NCI-H82 treated with DMSO at 0.1 percent for 48 hours (cell line): ENCODE measurements around the gene KRT74.

Experiments used
- DNase-seq: peaks from one replicate; lab custom pipeline; 2025; ENCODE audit not compliant: unreplicated experiment; lab: John Stamatoyannopoulos, UW

The KRT74 gene

DNA sequence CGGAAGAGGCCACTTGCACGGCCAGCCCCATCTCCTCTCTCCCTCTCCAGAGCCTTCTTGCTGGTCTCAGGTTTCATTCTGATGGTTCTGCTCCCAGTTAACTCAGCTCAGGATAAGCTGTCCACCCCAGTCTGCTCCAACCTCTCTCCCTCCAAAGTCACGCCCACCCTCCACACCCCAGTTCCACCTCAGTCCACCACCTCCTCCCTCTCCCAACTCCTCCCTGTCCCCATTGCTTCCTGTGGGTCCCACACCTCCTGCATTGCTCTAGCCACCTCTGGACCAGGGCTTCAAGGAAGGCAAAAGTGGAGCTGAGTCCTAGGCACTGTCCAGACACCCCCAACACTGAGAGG is 33.8 kb downstream of the KRT74 start:
- DNase-seq, result no peak

DNA sequence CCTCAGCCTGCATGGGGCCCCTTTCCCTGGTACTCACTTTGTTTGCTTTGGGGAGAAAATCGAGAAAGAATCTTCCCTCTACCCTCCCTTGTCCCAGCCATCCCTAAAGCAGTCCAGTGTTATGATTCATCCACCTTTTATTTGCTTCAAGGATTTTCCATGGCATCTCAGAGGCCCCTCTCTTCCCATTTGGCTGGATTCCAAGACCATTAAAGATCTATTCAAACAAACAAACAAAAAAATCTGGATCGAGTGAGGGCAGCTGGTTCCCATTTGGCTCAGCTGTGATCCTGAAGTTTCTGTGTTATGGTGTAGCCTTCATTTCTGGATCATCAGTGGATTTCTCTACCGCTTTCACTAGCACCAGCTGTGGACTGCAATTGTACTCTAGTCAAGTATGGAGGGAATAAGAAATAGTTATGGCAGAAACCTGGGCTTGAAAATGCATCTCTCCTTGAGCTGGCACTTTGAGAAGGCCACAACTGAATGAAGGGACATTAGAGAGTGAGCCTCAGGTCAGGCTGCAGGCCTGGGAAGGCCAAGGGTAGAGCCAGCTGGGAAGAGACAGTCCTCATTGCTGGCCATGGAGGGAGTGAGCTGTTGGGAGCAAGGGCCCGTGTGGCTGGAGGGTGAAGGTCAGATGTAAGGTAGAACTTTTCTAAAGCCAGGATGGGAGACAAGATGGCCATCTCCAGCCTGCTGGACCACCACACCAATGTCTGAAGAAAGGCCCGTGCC is 34.4 kb downstream of the KRT74 start:
- no peak for DNase-seq

DNA sequence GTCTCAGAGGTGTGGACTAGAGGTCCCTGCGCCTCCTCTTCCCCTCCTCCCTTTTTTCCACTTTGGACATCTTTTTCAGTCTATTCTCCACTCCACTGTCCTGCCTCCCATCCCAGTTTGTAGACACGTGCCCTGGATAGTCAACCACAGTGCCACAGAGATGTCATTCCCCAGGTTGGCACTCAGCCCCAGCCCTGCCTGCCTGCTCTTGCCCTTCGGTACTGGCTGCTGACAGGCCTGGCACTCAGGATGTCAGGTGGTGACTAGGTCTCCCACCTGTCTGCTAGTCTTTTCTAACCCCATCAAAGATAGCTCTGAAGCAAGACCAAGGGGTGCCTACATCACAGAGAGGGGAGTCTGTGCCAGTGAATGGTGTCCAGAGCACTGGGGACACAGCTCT is 36.5 kb downstream of the KRT74 start:
- no peak for DNase-seq

DNA sequence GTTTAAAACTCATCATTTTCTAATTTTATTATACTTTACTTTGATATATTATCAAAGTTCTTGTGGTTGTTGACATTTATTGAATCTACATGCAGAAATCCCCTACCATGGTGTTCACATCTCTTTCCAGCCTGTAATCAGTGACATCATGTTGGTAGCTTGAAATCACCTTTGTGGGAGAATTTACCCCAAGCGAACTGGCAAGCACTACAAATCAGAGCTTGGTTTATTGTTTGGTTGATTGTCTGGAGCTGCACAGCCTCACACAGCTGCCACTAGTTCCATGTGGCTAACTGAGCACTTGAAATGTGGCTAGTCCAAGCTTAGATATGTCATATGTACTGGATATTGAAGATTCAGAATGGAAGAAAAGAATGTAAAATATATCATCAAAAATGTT is 38.1 kb downstream of the KRT74 start:
- no peak for DNase-seq

DNA sequence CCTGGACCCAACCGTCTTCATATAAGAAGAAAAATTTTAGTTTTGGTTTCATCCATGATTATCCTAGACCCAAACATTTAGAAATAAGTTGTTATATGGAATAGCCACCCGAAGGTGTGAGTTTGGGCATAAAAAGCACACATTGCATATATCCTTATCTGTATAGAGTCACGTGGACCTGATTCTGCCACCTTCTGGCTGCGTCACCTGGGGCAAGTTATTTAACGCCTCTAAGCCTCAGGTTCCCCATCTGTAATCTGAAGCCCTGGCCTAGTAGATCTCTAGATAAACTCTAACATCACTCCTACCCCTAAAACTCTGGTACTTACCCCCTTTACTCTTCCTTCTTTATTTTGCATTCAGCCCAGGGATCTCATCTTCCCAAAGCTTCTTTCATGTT is 39.2 kb downstream of the KRT74 start:
- DNase-seq, result no peak

DNA sequence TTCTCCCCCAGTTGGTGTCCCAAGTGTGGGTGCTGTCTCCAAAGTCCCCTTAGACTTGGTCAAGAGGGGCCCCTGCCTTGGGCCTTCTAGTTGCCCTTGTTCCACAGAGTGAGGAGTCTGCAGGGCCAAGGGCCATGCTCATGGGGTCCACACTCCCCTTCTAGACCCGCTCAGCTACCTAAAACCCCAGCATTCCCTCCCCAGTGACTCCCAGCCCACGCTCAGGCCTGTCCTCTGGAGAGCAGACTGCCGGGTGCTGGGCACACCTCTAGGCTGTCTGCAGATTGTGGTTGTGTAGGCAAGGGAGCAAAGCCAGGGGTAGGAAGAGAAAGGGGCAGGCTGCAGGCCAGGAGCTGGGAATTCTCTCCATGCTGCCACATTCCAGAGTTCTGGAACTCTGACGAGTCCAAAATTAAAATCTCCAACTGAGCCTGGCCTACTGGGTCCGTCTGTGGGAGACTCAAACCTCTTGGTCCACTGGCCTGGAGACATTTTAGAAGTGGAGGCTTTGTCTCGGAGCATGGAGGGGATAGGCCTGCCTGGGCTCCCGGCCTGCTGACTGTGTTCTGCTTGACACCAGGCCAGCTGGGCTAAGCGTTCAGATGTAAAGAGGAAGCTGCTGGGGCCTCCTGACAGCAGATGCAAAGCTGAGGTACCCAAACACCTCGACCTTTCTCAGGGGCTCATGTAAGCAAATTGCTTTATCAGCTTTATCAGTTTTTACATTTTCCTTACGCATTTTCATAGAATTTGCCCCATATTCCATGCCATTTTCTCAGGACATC is 39.8 kb downstream of the KRT74 start:
- no peak for DNase-seq

DNA sequence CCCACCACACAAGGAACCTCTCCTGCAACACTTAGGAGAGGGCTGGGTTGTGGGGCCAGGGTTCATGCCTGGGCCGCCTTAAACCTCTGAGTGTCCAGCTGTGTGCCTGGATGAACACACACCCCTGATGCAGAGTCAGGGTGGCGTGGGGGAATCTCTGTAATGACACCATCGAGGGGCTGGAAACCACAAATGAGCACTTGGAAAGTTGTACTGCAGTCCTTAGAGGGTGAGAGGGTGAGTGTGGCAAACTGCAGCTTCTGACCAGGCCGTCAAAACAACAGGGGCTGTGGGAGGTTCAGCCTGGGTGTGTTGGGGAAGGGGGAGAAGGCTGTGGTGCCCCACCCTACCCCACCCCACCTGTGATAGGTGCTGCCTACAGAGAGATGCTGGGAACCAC is 41.0 kb downstream of the KRT74 start:
- DNase-seq, result no peak

DNA sequence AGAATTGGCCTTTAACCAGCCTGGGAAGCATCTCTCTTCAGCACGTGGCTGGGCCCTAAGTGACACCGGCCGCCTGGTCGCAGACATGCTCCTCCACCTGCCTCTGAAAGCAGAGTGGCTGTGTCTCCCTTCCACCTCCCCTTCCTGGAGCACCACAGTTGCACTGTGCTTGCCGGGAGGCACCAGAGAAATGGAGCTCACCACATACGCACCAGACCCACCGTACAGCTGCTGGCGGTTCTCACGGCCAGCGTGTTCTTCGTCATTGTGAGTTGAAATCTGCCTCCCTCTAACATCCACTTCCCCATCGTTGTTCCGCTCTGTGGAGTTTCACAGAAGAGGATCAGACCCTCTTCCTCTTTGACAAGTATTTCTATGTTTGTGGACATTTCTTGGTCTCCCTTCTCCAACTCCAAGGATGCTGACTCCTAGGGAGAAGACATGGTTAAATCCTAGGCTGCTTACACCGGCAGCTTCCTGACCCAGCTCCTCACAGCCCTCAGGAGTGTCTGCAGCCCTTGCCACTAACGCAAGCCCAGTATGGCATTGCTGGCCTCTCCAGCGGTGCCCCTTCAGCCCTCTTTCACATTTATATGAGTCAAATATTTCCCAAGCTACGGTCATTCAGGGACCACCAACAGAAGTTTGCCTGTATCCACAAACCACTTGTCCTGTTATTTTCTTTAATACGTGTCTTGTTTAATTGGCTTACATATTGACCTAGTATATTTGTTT is 41.9 kb downstream of the KRT74 start:
- no peak for DNase-seq

DNA sequence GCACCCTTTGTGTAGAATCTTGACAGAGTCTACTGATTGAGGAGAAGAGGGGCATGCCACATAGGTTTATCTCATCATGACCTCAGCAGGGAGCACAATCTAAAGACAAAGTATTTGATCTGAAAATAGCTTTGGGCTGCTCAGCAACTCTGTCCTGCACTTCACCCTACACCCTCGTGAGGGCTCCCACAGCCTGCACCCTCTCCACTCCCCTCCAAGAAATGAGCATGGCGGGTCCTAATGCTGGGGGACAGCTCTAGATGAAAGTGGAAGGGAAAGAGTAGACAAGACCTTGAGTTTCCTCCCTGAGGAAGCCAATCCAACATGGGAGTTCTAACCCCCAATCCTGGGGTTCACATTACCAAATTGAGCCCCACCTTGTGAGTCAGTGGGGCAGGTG is 42.7 kb downstream of the KRT74 start:
- DNase-seq, result no peak

DNA sequence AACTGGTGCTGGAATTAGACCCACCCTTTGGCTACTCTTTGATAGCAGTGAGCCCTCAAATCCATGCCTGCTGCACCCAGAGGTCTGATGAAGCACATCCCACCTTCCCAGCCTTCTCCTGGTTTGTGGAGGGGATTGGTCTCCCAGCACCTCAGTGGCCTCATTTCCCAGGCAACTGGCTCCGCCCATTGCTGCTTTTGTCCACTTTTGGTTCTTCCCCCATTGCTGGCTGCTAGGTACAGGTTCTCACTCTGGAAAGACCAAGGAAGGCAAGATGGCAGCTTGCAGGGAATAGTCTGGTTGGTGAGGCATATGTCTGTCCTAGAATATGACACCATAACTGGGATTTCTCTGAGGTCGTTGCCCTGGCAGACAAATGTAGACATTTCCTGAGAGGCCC is 43.3 kb downstream of the KRT74 start:
- DNase-seq, result no peak

DNA sequence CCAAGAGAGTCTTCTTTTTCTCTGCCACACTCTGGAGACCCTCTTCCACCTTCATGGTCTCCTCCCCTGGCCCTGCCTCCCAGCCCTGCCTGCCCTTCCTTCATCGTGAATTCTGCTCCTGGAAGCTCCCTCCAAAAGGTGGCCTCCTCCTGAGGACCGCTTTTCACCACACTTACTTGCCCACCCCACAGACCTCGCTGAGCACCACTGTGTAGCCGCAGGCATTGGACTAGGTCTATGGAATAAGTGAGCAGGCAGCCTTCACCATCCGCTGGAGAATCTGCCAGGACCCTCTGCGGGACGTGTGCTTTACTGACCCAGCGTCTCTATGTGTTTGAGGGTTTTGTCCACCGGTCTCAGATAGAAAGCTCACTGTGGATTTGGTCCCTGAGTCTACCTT is 43.8 kb downstream of the KRT74 start:
- DNase-seq, result no peak

DNA sequence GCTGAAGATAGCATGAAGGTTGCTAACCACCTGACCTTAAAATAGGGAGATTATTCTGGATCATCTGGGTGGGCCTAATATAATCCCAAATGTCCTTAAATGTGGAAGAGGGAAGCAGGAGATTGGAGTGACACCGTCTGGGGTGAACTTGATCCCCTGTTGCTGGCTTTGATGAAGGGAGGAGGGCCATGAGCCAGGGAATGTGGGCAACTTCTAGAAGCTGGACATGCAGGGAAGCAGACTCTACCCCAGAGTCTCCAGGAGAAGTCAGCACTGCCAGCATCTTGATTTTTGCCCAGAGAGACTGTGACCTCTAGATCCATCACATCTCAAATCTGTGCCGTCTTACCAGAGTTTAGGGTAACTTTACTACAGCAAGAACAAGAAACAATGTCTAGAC is 44.2 kb downstream of the KRT74 start:
- no peak for DNase-seq

DNA sequence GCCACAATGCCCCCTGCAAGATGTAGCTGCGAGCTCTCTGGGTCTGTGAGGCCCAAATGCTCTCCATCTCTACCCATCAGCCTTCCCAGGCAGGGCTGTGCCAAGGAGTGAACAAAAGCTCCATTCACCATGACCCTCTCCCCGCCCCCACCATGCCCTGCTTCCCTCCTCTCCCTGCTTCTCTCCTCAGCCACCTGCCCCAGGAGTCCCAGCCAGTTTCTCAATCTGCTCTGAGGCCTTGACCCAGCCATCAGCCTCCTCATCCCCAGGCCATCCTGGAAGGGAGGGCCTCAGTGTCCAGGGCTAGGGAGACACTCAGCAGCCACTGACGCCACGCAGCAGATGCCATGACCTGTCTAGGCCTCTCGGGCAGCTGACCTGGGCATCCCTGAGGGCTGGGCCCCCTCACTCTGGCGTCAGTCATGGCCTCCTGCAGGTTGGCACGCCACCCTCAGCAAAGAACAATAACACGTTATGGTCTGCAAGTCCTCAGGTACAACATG is 45.0 kb downstream of the KRT74 start:
- no peak for DNase-seq

DNA sequence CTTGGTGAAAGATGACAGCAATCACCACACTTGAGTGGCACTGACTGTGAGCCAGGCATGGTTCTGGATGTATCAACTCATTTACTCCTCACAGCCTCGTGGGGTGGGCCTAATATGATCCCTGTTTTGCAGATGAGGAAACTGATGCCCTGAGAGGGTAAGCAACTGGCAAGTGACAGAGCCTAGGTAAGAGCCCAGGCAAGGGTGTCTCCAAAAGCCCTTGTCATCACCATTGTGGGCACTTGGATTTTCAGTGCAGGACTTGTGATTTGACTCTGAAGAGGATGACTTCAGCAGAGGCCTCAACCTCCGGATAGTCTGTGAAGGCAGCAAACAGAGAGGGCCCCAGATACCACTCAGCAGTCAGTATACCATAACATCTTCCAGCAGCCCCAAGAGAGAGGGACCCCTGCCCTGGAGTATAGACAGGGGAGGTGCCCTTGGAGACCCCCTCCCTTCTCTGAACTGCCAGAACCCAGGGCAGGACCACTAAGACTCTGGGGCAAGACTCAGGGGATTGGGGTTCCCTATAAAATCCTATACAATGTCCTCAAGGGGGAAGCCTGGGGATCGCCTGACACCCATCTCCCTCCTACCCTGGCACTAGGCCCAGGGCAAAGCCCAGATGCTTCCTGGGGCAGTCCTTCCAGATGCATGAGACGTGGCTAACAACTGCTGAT is 46.4 kb downstream of the KRT74 start:
- no peak for DNase-seq

DNA sequence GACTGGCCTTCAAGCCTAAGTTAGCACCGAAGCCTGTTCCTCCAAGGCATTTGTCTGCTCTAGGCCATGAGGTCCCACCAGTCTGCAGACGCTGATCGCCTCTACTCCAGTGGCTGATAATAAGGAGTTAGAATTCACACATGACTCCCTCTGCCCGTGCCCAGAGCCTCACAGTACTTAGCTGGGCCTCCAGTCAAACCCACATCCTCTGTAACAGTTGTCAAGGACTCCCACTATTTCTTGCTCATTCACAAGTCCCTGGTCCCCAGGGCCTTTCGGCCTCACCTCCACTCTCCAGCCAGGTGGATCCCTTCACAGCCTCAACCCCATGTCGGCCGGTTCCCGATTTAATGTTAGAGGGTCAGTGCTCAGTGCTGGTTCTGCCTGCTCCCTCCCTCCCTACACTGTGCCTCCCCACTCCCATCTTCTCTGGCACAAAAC is 47.1 kb downstream of the KRT74 start:
- DNase-seq, result no peak

DNA sequence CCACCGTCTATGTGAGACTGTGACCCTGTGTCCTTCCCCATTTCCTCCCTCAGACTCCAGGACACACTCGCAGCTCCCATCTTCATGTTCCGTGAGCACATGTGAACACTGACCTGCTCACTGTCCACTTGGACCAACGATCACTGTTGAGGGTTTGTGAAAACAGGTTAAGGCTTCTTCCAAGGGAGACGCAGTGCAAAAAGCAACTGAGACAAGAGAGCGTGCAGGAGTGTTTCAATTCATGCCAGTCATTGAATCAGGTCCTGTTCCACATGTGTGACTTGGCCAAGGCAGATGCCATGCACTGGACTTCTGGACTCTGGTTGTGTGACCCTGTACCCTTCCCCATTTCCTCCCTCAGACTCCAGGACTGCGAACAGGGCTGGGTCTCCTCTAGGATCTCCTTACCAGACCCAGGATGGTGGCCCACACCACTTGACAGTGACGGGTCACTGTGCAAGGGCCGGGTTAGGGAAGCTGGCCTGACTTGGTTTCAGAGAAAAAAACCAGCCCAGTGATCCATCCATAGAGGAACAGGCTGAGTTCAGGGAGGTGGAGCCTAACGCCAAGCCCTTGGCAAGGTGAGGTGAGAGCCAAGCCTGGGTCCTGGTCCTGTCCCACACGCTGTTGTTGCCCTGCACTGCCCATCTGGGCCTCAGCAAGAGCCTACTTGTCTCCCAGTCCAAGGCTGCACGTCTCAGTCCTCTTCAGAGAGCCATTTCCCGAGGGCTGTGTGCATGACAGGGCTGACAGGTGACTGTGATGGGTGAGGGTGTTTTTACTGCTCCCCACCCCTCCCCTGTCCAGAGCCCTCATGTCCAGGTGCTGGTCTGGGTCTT is 47.8 kb downstream of the KRT74 start:
- no peak for DNase-seq

DNA sequence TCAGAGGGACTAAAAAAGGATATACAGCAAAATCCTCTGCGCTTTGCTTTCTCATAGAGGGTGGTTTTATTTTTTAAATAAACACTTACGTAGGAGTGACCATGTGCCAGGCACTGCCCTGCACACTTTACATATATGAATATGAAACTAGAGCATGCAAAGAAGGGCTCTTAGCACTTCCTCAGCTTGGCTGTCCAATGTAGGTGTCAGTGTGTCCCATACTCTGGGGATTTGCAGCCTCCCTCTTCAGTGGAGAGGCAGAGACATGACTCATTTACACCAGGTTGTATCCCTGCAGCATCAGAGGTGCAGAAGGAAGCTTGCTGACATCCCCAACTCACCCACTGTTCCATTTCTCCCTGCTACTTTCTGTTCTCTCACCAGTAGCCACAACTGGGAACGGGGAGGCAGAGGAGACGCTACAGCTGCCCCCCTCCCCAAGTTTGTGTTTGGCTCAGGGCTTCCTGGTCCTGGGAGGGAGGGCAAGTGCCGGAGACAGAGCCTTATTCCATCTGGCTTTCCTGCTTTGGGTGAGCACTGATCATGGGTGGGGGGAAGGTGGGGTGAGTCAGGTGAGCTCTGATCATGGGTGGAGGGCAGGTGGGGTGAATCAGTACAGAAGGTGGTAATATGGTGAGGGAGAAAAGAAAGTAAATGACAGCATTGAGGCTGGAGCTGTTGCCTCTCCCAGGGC is 48.6 kb downstream of the KRT74 start:
- no peak for DNase-seq

DNA sequence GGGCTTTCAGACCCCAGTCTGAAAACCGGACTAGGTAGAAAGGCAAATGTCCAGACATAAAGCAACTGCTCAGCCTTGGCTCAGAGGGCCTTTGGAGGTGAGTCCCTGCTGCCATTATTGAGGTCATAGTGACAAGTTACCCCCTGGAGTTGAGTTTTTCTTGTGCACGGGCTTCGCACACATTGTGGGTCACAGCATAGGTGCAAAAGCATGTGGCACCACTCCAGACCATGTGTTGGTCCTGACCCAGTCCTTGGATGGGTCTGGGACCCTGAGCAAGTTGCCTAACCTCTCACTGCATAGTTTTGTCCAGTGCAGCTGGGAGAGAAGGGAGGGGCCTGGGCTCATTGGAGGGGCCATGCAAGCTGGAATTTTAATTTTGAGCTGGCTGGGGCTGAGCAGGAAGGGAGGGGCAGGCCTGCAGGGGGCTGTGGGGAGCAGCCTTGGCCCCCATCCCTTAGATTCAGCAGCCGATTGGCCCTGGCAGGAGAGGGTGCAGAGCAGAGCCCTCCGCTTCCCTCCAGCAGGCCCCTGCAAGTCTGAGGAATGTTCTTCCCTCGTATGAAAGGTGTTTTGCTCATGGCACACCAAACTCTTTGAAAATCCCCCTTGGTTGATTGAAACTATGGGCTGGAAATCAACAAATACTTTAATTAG is 49.3 kb downstream of the KRT74 start:
- DNase-seq, result no peak

DNA sequence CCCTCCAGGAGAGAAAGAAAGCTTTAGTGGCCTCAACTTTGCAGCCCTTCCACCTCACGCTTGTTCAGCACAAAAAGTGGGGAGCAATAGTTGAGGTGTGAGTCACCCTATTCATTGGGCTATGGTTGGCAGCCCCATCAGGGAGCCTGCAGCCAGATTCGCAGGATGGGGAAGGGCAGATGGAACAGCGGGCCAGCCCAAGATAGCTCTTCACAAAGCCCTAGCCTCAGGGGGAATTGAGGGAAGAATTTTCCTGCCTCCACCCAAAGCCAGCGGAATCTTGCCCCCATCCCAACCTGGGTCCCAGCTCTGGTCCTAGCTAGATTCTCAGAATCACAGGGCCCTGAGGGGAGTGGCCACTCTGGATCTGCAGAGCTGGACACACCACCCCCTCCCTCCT is 49.8 kb downstream of the KRT74 start:
- DNase-seq, result no peak
